ENCODE results near the gene COMMD7.
A peak's percentile ranks its signal among the peaks of the same experiment; 100 is the strongest.

The COMMD7 gene

GRCh38 chr20:32787168-32787567 lies 43.9 kb upstream of the COMMD7 start:
- H3K4me3 Mint-ChIP-seq: no peak overlapping the region

DNA sequence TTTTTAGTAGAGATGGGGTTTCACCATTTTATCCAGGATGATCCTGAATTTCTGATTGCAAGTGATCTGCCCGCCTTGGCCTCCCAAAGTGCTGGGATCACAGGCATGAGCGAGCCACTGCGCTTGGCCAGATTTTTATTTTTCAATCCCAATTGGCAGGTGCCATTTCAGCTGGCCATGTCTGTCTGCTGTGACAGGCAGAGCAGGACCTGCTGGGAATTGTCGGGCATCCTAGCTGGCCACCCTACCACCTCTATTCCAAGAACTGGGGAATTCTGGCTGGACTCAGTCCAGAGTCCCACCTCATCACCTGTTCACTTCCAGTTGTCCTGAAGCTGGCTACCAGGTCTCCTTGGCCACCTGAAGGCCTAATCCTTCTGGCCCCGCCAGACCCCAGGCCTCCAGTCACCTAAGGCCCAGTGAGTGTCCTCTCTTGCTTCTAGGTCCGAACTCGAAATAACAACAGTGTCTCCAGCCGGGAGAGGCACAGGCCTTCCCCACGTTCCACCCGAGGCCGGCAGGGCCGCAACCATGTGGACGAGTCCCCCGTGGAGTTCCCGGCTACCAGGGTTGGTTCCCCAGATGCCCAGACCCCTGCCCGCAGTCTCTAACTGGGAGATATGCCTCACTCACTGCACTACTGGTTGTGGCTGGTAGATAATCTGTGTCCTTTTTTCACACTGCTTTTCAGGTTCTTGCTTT lies 42.9 kb upstream of the COMMD7 start:
- H3K27ac Mint-ChIP-seq: peak overlapping the region; percentile 18
- peaks cover 9% of the 10 kb centered on the region for H3K4me1 Mint-ChIP-seq
- DNase-seq: no peak
- peaks cover 64% of the 10 kb centered on the region for H3K36me3 Mint-ChIP-seq (ENCODE audit: low read depth)
- no peak for TF ChIP-seq CTCF (IDR thresholded peaks at IDR 0.05)
- H3K27me3 Mint-ChIP-seq (ENCODE audit: low read depth, poor library complexity): peaks cover 2% of the 10 kb centered on the region
- H3K9me3 Mint-ChIP-seq: no peaks in the 10 kb centered on the region
- H3K4me3 Mint-ChIP-seq: no peak overlapping the region

More at GRCh38 chr20:32787168-32787567, 43.9 kb upstream of the COMMD7 start:
- DNase-seq: no peak
- Mint-ChIP-seq H3K9me3 (no peaks in the 10 kb centered on the region), H3K4me1 (peaks cover 13% of the 10 kb centered on the region), H3K27me3 (ENCODE audit: low read depth, poor library complexity) (peaks cover 2% of the 10 kb centered on the region), H3K36me3 (ENCODE audit: low read depth) (peaks cover 66% of the 10 kb centered on the region), H3K27ac (peak overlapping the region; percentile 18)
- TF ChIP-seq CTCF (IDR thresholded peaks at IDR 0.05): no peak

DNA sequence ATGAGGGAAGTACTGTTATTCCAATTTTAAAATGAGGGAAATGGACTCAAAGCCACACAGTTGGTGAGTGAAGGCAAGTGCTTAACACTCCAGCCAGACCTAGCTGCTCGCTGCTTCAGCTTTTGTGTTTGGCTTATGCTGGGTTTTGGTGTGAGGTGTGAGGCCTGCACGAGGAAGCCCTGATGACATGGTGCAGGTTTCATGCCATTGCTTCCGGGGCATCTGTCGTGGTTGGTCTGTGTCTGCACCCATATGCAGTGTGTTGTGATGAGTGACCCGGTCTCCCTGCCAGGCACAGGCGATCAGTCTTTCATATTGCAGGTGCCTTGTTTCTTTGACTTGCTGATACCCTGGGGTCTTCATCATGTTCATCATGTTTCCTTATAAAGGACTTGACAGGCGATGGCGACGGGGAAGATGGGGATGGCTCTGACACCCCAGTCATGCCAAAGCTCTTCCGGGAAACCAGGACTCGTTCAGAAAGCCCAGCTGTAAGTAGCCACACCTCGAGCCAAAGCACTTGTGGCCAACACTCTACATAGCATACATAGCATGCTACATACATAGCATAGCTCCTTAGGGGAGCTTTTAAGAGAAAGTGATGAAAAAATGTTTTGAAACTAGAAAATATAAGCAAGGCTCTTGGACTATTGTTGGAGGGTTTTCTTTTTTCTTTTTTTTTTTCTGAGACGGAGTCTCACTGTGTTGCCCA lies 41.3 kb upstream of the COMMD7 start:
- Mint-ChIP-seq H3K27me3 (ENCODE audit: low read depth, poor library complexity) (peaks cover 2% of the 10 kb centered on the region), H3K36me3 (ENCODE audit: low read depth) (peaks cover 63% of the 10 kb centered on the region), H3K27ac (no peak overlapping the region), H3K4me1 (peaks cover 16% of the 10 kb centered on the region), H3K4me3 (no peak overlapping the region), H3K9me3 (no peaks in the 10 kb centered on the region)
- TF ChIP-seq CTCF (IDR thresholded peaks at IDR 0.05): no peak
- no peak for DNase-seq

GRCh38 chr20:32780749-32781655 lies 37.7 kb upstream of the COMMD7 start:
- Mint-ChIP-seq H3K27me3 (ENCODE audit: low read depth, poor library complexity) (no peaks in the 10 kb centered on the region), H3K4me1 (peaks cover 40% of the 10 kb centered on the region)
- DNase-seq: no peak

GRCh38 chr20:32780278-32780677 lies 37.0 kb upstream of the COMMD7 start:
- Mint-ChIP-seq H3K9me3 (no peaks in the 10 kb centered on the region), H3K36me3 (ENCODE audit: low read depth) (peaks cover 32% of the 10 kb centered on the region), H3K4me1 (peaks cover 48% of the 10 kb centered on the region), H3K27me3 (ENCODE audit: low read depth, poor library complexity) (peaks cover under 1% of the 10 kb centered on the region), H3K4me3 (no peak overlapping the region), H3K27ac (no peak overlapping the region)
- no peak for DNase-seq
- TF ChIP-seq CTCF (IDR thresholded peaks at IDR 0.05): no peak

More at GRCh38 chr20:32780749-32781655, 37.7 kb upstream of the COMMD7 start:
- peaks cover 38% of the 10 kb centered on the region for H3K36me3 Mint-ChIP-seq (ENCODE audit: low read depth)
- H3K27ac Mint-ChIP-seq: peak overlapping the region; percentile 74
- no peaks in the 10 kb centered on the region for H3K9me3 Mint-ChIP-seq
- no peak for TF ChIP-seq CTCF (IDR thresholded peaks at IDR 0.05)
- no peak overlapping the region for H3K4me3 Mint-ChIP-seq
